ENCODE data around the gene ZSCAN29.

The ZSCAN29 gene

GRCh38 chr15:43370975-43371974 is at the start of gene ZSCAN29, which contains the start of gene TUBGCP4:
Gene ZSCAN29 (minus strand): TSS chr15:43371043. CDS start chr15:43369913, 1,130 bp downstream.
Gene TUBGCP4 (plus strand): TSS chr15:43371101. CDS start chr15:43371355, 254 bp downstream.
- peak; percentile 95 for ATAC-seq
- TF ChIP-seq ARNTL (CRISPR knock-in tag; IDR thresholded peaks at IDR 0.05; ENCODE audit: borderline replicate concordance, low read depth) (no peak), ZNF565 (CRISPR knock-in tag; conservative IDR thresholded peaks at IDR 0.05; ENCODE audit: low read depth) (no peak), PATZ1 (CRISPR knock-in tag; IDR thresholded peaks at IDR 0.05; ENCODE audit: borderline replicate concordance) (no peak), ESRRG (CRISPR knock-in tag; IDR thresholded peaks at IDR 0.05) (no peak), RARB (CRISPR knock-in tag; IDR thresholded peaks at IDR 0.05) (no peak), BACH2 (CRISPR knock-in tag; IDR thresholded peaks at IDR 0.05; ENCODE audit: borderline replicate concordance) (no peak), TOX (CRISPR knock-in tag; IDR thresholded peaks at IDR 0.05; ENCODE audit: borderline replicate concordance) (no peak), PPARA (CRISPR knock-in tag; IDR thresholded peaks at IDR 0.05; ENCODE audit: borderline replicate concordance) (no peak)
- TF ChIP-seq, protein P1, sequence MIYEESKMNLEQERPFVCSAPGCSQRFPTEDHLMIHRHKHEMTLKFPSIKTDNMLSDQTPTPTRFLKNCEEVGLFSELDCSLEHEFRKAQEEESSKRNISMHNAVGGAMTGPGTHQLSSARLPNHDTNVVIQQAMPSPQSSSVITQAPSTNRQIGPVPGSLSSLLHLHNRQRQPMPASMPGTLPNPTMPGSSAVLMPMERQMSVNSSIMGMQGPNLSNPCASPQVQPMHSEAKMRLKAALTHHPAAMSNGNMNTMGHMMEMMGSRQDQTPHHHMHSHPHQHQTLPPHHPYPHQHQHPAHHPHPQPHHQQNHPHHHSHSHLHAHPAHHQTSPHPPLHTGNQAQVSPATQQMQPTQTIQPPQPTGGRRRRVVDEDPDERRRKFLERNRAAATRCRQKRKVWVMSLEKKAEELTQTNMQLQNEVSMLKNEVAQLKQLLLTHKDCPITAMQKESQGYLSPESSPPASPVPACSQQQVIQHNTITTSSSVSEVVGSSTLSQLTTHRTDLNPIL (CRISPR knock-in tag; IDR thresholded peaks at IDR 0.05; ENCODE audit: low read depth), result no peak
- TF ChIP-seq, protein P2, sequence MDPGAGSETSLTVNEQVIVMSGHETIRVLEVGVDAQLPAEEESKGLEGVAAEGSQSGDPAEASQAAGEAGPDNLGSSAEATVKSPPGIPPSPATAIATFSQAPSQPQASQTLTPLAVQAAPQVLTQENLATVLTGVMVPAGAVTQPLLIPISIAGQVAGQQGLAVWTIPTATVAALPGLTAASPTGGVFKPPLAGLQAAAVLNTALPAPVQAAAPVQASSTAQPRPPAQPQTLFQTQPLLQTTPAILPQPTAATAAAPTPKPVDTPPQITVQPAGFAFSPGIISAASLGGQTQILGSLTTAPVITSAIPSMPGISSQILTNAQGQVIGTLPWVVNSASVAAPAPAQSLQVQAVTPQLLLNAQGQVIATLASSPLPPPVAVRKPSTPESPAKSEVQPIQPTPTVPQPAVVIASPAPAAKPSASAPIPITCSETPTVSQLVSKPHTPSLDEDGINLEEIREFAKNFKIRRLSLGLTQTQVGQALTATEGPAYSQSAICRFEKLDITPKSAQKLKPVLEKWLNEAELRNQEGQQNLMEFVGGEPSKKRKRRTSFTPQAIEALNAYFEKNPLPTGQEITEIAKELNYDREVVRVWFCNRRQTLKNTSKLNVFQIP (CRISPR knock-in tag; IDR thresholded peaks at IDR 0.05; ENCODE audit: borderline replicate concordance, low read depth), result no peak

GRCh38 chr15:43420435-43420834 is 49.6 kb upstream of the ZSCAN29 start:
- TF ChIP-seq ZFP3 (CRISPR knock-in tag; IDR thresholded peaks at IDR 0.05) (no peak), OSR1 (CRISPR knock-in tag; IDR thresholded peaks at IDR 0.05) (no peak), CSRNP3 (CRISPR knock-in tag; IDR thresholded peaks at IDR 0.05) (no peak), CSDC2 (CRISPR knock-in tag; IDR thresholded peaks at IDR 0.05) (no peak), PATZ1 (CRISPR knock-in tag; IDR thresholded peaks at IDR 0.05; ENCODE audit: borderline replicate concordance) (no peak), ESRRG (CRISPR knock-in tag; IDR thresholded peaks at IDR 0.05) (no peak), TCF4 (CRISPR knock-in tag; IDR thresholded peaks at IDR 0.05; ENCODE audit: borderline replicate concordance) (no peak), ARNTL (CRISPR knock-in tag; IDR thresholded peaks at IDR 0.05; ENCODE audit: borderline replicate concordance, low read depth) (no peak), SNAI2 (CRISPR knock-in tag; IDR thresholded peaks at IDR 0.05) (no peak), ZNF70 (CRISPR knock-in tag; IDR thresholded peaks at IDR 0.05) (no peak), ZC3H10 (CRISPR knock-in tag; IDR thresholded peaks at IDR 0.05) (no peak), ZNF565 (CRISPR knock-in tag; conservative IDR thresholded peaks at IDR 0.05; ENCODE audit: low read depth) (no peak), ZFP30 (CRISPR knock-in tag; IDR thresholded peaks at IDR 0.05) (no peak), RARB (CRISPR knock-in tag; IDR thresholded peaks at IDR 0.05) (no peak), ZNF8 (CRISPR knock-in tag; IDR thresholded peaks at IDR 0.05) (no peak), GLIS3 (CRISPR knock-in tag; IDR thresholded peaks at IDR 0.05) (no peak)
- TF ChIP-seq, protein P1 (CRISPR knock-in tag; IDR thresholded peaks at IDR 0.05; ENCODE audit: low read depth), result no peak
- TF ChIP-seq, protein P3, sequence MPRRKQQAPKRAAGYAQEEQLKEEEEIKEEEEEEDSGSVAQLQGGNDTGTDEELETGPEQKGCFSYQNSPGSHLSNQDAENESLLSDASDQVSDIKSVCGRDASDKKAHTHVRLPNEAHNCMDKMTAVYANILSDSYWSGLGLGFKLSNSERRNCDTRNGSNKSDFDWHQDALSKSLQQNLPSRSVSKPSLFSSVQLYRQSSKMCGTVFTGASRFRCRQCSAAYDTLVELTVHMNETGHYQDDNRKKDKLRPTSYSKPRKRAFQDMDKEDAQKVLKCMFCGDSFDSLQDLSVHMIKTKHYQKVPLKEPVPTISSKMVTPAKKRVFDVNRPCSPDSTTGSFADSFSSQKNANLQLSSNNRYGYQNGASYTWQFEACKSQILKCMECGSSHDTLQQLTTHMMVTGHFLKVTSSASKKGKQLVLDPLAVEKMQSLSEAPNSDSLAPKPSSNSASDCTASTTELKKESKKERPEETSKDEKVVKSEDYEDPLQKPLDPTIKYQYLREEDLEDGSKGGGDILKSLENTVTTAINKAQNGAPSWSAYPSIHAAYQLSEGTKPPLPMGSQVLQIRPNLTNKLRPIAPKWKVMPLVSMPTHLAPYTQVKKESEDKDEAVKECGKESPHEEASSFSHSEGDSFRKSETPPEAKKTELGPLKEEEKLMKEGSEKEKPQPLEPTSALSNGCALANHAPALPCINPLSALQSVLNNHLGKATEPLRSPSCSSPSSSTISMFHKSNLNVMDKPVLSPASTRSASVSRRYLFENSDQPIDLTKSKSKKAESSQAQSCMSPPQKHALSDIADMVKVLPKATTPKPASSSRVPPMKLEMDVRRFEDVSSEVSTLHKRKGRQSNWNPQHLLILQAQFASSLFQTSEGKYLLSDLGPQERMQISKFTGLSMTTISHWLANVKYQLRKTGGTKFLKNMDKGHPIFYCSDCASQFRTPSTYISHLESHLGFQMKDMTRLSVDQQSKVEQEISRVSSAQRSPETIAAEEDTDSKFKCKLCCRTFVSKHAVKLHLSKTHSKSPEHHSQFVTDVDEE (CRISPR knock-in tag; IDR thresholded peaks at IDR 0.05), result no peak
- ATAC-seq, result no peak
